Inflammatory macrophage treated with lipopolysaccharide for 1 hour (primary cell): ENCODE measurements around the gene FKBP2.
A peak's percentile ranks its signal among the peaks of the same experiment; 100 is the strongest.

Source experiments
- DNase-seq, 2 donors: peaks; one replicate each; pipeline ENCODE4 v3.0.0-alpha.2; 2020 to 2022

Gene FKBP2

GRCh38 chr11:64219755-64220154 lies 21.1 kb upstream of the FKBP2 start:
- no peak for DNase-seq

- no peak for DNase-seq
These were observed 20.6 kb upstream of the FKBP2 start for GRCh38 chr11:64220271-64220670.

- DNase-seq: no peak
These were observed 20.1 kb upstream of the FKBP2 start for GRCh38 chr11:64220798-64221197.

- no peak for DNase-seq
These were observed 18.3 kb upstream of the FKBP2 start for GRCh38 chr11:64222651-64223000.

- no peak for DNase-seq
These were observed 17.8 kb upstream of the FKBP2 start for GRCh38 chr11:64223001-64223651.

- no peak for DNase-seq
These were observed 16.6 kb upstream of the FKBP2 start for GRCh38 chr11:64224151-64224890.

GRCh38 chr11:64224891-64225607 lies 15.8 kb upstream of the FKBP2 start:
- DNase-seq: no peak

GRCh38 chr11:64225608-64226506 lies 15.0 kb upstream of the FKBP2 start, which contains the start of the genes NUDT22 and TRPT1:
TSS of gene NUDT22 (plus strand) at chr11:64226274. CDS start at chr11:64226653, 379 bp downstream.
TSS of gene TRPT1 (minus strand) at chr11:64226186. CDS start at chr11:64225860, 326 bp downstream.
- DNase-seq: peak; percentile 82 to 94

- peak; percentile 67 to 74 for DNase-seq
These were observed 14.3 kb upstream of the FKBP2 start for GRCh38 chr11:64226507-64227051.

- no peak for DNase-seq
These were observed 13.4 kb upstream of the FKBP2 start for GRCh38 chr11:64227405-64227956.

GRCh38 chr11:64229090-64229743 lies 11.7 kb upstream of the FKBP2 start:
- DNase-seq: no peak

GRCh38 chr11:64229744-64230170 lies 11.1 kb upstream of the FKBP2 start:
- no peak for DNase-seq

- peak; percentile 71 to 74 for DNase-seq
These were observed 10.5 kb upstream of the FKBP2 start, which contains the start of gene DNAJC4 for GRCh38 chr11:64230171-64230984. TSS of gene DNAJC4 (plus strand) at chr11:64230548. CDS start at chr11:64230855, 307 bp downstream.

- no peak for DNase-seq
These were observed 9.9 kb upstream of the FKBP2 start for GRCh38 chr11:64230985-64231365.

GRCh38 chr11:64231546-64231945 lies 9.3 kb upstream of the FKBP2 start:
- DNase-seq: no peak

- no peak for DNase-seq
These were observed 8.5 kb upstream of the FKBP2 start for GRCh38 chr11:64232182-64232966.

- DNase-seq: no peak
These were observed 8.0 kb upstream of the FKBP2 start for GRCh38 chr11:64232967-64233315.

GRCh38 chr11:64233913-64234586 lies 6.8 kb upstream of the FKBP2 start, which contains the start of gene VEGFB:
TSS of gene VEGFB (plus strand) at chr11:64234584. CDS start at chr11:64234834, 250 bp downstream.
- no peak for DNase-seq
